LNCAP (cell line): Measurements from ENCODE around the gene VPS13D.

Experiments
- CTCF ChIP-seq: fragments of 450-650 bp; IDR thresholded peaks from 2 replicates; pipeline ENCODE4 v1.5.1; 2017; ENCODE audit warnings: mild to moderate bottlenecking

The VPS13D gene

GRCh38 chr1:12411098-12411497 lies 181.3 kb downstream of the VPS13D start:
- TF ChIP-seq CTCF = no peak

- TF ChIP-seq CTCF = no peak
Observed at GRCh38 chr1:12411747-12412146, 181.9 kb downstream of the VPS13D start.

GRCh38 chr1:12412439-12412838 lies 182.6 kb downstream of the VPS13D start:
- TF ChIP-seq CTCF = no peak

DNA sequence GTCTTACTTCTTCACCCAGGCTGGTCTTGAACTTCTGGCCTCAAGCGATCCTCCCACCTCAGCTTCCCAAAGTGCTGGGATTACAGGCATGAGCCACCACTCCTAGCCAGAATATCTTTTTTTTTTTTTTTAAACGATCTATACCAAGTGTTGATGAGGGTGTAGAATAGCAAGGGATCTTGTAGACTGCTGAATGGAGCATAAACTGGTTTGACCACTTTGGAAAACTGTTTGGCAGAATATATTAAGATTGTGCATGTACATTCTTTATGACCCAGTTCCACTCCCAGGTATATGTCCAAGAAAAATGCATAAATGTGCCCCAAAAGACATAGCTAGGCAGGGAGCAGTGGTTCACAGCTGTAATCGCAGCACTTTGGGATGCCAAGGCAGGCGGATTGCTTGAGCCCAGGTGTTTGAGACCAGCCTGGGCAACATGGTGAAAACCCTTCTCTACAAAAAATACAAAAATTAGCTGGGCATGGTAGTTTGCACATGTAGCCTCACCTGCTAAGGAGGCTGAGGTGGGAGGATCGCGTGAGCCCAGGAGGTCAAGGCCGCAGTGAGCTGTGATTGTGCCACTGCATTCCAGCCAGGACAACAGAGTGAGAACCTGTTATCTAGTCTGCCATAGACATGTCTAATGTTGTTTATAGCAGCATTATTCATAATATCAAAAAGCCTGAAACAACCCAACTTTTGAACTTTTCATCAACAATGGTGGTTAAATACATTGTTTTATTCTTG lies 184.0 kb downstream of the VPS13D start:
- no peak for TF ChIP-seq CTCF

DNA sequence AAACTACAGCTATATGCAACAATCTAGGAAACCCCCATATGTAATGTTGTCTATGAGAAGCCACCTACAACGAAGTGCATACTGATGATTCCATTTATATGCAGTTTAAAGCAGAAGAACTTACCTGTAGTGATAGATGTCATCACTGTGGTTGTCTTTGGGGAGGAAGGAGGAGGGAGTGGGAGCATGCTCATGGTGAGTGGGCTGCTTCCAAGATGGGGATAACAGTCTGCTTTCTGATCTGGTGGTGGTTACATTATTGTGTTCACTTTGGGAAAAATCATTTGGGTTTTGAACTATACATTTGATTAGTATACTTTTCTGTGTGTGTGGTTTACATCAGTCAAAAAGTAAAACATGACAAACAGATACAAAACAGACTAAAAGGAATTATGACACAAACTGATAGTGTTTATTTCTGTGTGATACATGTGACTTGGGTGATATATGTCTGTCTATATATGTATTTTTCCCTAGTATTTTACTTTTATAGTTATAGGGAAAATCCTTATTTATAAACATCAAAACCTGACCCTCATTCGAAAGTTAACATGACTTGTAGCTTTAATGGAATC lies 184.7 kb downstream of the VPS13D start:
- no peak for TF ChIP-seq CTCF

DNA sequence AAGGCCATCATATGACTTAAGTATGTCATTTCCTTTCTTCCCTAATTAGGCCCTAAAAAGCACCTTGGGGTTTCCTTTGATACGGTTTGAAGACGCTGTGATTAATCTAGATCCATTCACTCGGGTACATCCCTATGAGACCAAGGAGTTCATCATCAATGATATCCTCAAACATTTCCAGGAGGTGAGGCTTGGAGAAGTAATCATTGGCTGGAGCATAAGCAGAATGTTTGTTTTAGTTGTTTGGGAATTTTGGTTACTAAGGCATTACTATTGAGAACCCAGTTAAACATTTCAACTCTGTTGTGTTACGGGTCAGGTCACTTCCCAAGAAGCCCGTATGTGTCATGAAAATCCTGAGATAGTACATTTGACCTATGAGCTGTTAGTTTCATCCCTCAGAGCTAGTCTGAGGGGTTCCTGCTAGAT lies 185.2 kb downstream of the VPS13D start:
- no peak for TF ChIP-seq CTCF

DNA sequence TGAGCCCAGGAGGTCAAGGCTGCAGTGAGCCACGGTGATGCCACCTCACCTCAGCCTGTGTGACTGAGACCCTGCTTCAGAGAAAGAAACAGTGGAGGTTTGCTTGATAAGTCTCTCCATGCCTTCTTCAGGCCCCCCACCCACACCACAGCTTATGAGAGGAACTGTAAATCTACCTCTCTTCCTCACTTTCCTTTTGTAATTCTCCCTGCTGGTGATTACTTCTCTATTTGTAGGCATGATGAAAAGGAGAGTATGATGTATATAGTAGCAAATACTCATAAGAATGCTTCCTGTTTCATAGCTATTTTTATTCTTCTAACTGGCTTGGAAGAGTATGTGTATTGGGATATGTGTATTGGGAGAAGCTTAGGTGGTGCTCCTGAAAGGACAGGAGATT lies 186.3 kb downstream of the VPS13D start:
- no peak for TF ChIP-seq CTCF
